ENCODE data around the gene TSPAN9.

DNA sequence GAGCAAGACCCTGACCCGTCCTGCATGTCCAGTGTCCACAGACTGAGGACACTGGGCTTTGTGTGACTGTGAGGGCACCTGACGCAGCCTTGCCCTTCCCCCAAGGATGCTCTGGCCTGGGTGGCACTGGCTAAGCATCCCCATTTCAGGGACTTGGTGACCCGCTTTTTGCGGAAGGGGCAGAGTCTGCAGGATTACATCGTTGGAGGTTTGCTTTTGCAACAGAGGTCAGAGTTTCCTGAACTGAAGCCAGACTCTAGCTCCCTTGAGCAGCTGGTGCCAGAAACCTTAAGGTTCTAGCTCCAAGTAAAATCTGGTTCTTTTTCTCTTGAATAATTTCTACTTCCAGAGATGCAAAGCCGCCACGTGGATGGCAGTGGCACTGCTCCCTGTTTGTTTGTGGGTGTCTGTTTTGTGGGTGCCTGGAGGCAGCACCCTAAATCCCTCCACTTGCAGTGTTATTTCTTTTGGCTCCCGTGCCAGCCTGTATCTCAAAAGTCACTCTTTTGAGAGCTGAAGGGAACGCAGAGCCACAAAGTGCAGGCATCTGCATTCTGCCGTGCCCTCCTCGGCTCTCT, 184.7 kb downstream of the TSPAN9 start:
- TF ChIP-seq, protein P1, sequence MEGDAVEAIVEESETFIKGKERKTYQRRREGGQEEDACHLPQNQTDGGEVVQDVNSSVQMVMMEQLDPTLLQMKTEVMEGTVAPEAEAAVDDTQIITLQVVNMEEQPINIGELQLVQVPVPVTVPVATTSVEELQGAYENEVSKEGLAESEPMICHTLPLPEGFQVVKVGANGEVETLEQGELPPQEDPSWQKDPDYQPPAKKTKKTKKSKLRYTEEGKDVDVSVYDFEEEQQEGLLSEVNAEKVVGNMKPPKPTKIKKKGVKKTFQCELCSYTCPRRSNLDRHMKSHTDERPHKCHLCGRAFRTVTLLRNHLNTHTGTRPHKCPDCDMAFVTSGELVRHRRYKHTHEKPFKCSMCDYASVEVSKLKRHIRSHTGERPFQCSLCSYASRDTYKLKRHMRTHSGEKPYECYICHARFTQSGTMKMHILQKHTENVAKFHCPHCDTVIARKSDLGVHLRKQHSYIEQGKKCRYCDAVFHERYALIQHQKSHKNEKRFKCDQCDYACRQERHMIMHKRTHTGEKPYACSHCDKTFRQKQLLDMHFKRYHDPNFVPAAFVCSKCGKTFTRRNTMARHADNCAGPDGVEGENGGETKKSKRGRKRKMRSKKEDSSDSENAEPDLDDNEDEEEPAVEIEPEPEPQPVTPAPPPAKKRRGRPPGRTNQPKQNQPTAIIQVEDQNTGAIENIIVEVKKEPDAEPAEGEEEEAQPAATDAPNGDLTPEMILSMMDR (conservative IDR thresholded peaks at IDR 0.05; ENCODE audit: low read depth, low read length): no peak
- no peak for TF ChIP-seq EZH2 (IDR thresholded peaks at IDR 0.05; ENCODE audit: borderline replicate concordance, low read depth, low read length, poor library complexity, severe bottlenecking)
